Osteoblast (primary cell): Measurements from ENCODE around the gene DLGAP1. TPM values are rescaled to one million over a fixed set of nuclear protein-coding genes. Genes with fewer than 3 reads are reported as not detected.
"Not testable (repeated sequence)": the region's sequence is repeated elsewhere in the genome, so short reads cannot be mapped to it uniquely, and the experiment has no call there.

Experiments
- DNase-seq: peaks from one replicate; pipeline ENCODE4 v3.0.0; 2011; ENCODE audit warnings: low spot score, mixed read lengths; ENCODE audit not compliant: insufficient read length; ENCODE audit errors: missing footprints
- H2AFZ ChIP-seq: 2 replicates; pipeline ENCODE4 v1.6.0; 2011; ENCODE audit warnings: mild to moderate bottlenecking, low read length
- H3K27ac ChIP-seq: 2 replicates; pipeline ENCODE4 v1.5.1; 2011; ENCODE audit warnings: mild to moderate bottlenecking, low read depth, low read length, moderate library complexity
- H3K27me3 ChIP-seq: 2 replicates; pipeline ENCODE4 v1.6.0; 2012; ENCODE audit warnings: mild to moderate bottlenecking, control low read depth, inconsistent platforms, low read length, moderate library complexity; ENCODE audit not compliant: insufficient read depth
- H3K36me3 ChIP-seq: 2 replicates; pipeline ENCODE4 v1.5.1; 2011; ENCODE audit warnings: mild to moderate bottlenecking, low read length, control low read depth, moderate library complexity; ENCODE audit not compliant: insufficient read depth
- H3K4me1 ChIP-seq: 2 replicates; pipeline ENCODE4 v1.5.1; 2011; ENCODE audit warnings: mild to moderate bottlenecking, low read length, control low read depth, moderate library complexity; ENCODE audit not compliant: insufficient read depth
- H3K4me2 ChIP-seq: 2 replicates; pipeline ENCODE4 v1.6.0; 2011; ENCODE audit warnings: mild to moderate bottlenecking, low read length; ENCODE audit not compliant: insufficient read depth
- H3K4me3 ChIP-seq: fragments of 200-600 bp; sonication (generic); 3 replicates; pipeline ENCODE4 v1.5.1; 2012; ENCODE audit warnings: mild to moderate bottlenecking, low read length, inconsistent platforms; ENCODE audit not compliant: insufficient read depth
- H3K79me2 ChIP-seq: 2 replicates; pipeline ENCODE4 v1.6.0; 2012; ENCODE audit warnings: mild to moderate bottlenecking, low read length, control low read depth, inconsistent platforms; ENCODE audit not compliant: insufficient read depth
- H3K9me3 ChIP-seq: 2 replicates; pipeline ENCODE4 v1.5.1; 2011; ENCODE audit warnings: low read depth, low read length, control low read depth
- H4K20me1 ChIP-seq: 2 replicates; pipeline ENCODE4 v1.6.0; 2012; ENCODE audit warnings: mild to moderate bottlenecking, low read length, control low read depth; ENCODE audit not compliant: insufficient read depth
- CTCF ChIP-seq: IDR thresholded peaks from 2 replicates; pipeline ENCODE4 v1.5.1; 2011; ENCODE audit warnings: mild to moderate bottlenecking, low read depth, low read length, moderate library complexity; ENCODE audit errors: extremely low read depth
- total RNA-seq: library from RNA; depleted of rRNA; stranded (reverse); fragments of >200 nt; gene quantifications from 2 replicates; pipeline ENCODE4 v1.2.3, GENCODE V29; 2012

DLGAP1 gene
- total RNA-seq, 1 donor, result not detected

- DNase-seq, result no peak
- Histone ChIP-seq H3K27ac (no peak overlapping the region), H2AFZ (no peak overlapping the region), H3K36me3 (no peaks in the 10 kb centered on the region), H3K79me2 (no peaks in the 10 kb centered on the region), H3K4me3 (no peak overlapping the region), H3K27me3 (no peaks in the 10 kb centered on the region), H4K20me1 (no peaks in the 10 kb centered on the region), H3K4me1 (no peaks in the 10 kb centered on the region), H3K4me2 (no peak overlapping the region), H3K9me3 (peaks cover 10% of the 10 kb centered on the region)
- no peak for TF ChIP-seq CTCF
These were observed 122.1 kb downstream of the DLGAP1 start for GRCh38 chr18:4333043-4333442.

DNA sequence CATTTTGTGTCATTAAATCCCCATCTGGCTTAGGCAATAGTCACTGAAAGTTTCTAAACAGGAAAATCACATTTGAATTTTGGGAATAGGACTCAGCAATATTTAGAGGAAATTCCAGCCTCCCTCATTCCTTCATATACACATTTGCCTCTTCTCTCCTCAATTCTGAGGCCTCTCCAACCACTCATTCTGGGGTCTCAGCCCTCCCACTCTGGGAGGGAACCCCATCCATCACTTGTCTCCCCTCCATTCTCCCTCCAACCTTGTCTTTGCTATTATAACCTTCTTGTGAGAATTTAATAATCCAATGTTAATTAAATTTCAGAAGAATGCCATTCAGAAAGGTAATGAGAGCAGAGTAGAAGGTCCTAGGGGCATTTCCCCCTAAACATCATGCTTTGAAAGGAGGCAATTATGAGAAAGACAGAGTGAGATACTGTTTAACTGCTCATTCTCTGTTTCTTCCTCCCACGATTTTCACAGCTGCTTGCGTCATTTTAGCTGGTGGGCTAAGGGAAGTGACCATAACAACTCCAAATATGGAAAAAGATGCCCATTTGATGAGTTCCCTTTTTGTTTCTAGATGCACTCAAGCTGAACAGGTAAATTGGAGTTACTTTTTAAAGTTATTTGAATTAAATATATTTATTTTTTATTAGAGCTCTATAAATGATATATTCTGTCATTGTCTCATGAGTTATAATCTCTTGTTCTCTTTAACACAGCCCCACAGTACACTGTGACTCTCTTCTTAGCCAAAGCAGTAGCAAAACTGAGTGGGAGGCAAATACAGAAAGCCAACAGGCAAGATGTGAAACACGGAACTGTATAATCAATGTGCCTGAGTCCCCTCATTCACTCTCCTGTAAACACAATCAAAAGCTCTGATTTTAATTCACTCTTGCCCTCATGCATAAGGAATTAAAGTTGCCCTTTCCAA, 135.1 kb downstream of the DLGAP1 start:
- Histone ChIP-seq H3K27ac (no peak overlapping the region), H3K79me2 (no peaks in the 10 kb centered on the region), H4K20me1 (no peaks in the 10 kb centered on the region), H3K4me1 (no peaks in the 10 kb centered on the region), H3K36me3 (no peaks in the 10 kb centered on the region), H2AFZ (no peak overlapping the region), H3K4me3 (no peak overlapping the region), H3K4me2 (no peak overlapping the region), H3K27me3 (no peaks in the 10 kb centered on the region), H3K9me3 (peaks cover 2% of the 10 kb centered on the region)
- DNase-seq, result no peak
- TF ChIP-seq CTCF, result no peak

DNA sequence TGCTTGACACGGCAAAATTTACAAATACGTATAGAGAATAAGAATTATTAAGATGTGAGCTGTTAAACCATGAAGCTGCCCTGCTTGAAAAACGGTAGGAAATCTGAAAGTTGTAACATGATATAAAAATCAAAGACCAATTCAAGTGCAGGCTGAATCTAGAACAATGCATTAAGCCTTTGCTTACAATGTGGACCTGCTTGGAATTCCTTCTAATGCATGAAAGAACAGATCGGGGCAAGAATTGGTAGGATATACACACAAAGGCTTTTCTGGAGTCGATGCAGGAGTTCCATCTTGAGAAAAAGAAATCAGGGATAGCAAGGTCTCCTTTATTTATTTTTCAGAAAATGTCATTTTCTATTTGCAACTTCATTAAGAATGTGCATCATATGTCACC, 136.8 kb downstream of the DLGAP1 start:
- Histone ChIP-seq H3K27ac (no peak overlapping the region), H3K27me3 (no peaks in the 10 kb centered on the region), H3K79me2 (no peaks in the 10 kb centered on the region), H2AFZ (no peak overlapping the region), H3K4me3 (no peak overlapping the region), H3K4me1 (no peaks in the 10 kb centered on the region), H3K36me3 (no peaks in the 10 kb centered on the region), H3K4me2 (no peak overlapping the region), H3K9me3 (peaks cover 2% of the 10 kb centered on the region), H4K20me1 (no peaks in the 10 kb centered on the region)
- no peak for DNase-seq
- no peak for TF ChIP-seq CTCF

DNA sequence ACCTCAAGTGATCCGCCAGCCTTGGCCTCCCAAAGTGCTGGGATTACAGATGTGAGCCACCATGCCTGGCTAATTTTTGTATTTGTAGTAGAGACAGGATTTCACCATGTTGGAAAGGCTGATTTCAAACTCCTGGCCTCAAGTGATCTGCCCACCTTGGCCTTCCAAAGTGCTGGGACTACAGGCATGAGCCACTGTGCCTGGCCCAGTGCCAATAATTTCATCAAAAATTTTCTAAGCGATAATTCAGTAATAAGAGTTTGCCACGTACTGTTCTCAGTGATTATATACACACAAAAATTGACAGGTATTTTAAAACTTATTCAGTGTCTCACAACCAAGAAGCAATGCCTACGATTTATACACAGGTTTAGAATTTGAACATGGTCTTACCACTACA, 143.2 kb downstream of the DLGAP1 start:
- not testable (repeated sequence) for H2AFZ ChIP-seq, H4K20me1 ChIP-seq, H3K4me1 ChIP-seq, DNase-seq, H3K4me3 ChIP-seq, H3K79me2 ChIP-seq, H3K4me2 ChIP-seq, H3K36me3 ChIP-seq, H3K27ac ChIP-seq, H3K9me3 ChIP-seq, H3K27me3 ChIP-seq
